Measurements from ENCODE around the gene MCF2L.
"Not testable (repeated sequence)": the region's sequence is repeated elsewhere in the genome, so short reads cannot be mapped to it uniquely, and the experiment has no call there.

The MCF2L gene

DNA sequence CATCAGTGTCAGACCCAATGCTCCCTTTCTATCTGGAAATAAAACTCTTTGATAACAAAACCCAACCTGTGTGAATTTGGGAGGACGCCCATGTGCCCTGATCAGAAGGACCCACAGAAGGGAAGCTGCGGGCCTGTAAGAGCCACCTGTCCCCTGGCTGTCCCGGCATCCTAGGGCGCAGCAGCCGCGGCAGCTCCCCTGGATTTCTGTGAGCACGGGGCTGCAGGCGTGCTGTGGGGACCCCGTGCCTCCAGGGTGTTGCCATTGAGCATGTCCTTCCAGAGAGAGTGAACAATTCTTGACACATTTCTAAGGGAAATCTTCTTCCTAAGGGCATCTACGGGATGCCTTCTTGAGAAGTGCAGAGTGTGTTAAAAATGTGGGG lies 60.0 kb downstream of the MCF2L start:
- TF ChIP-seq, protein P1, sequence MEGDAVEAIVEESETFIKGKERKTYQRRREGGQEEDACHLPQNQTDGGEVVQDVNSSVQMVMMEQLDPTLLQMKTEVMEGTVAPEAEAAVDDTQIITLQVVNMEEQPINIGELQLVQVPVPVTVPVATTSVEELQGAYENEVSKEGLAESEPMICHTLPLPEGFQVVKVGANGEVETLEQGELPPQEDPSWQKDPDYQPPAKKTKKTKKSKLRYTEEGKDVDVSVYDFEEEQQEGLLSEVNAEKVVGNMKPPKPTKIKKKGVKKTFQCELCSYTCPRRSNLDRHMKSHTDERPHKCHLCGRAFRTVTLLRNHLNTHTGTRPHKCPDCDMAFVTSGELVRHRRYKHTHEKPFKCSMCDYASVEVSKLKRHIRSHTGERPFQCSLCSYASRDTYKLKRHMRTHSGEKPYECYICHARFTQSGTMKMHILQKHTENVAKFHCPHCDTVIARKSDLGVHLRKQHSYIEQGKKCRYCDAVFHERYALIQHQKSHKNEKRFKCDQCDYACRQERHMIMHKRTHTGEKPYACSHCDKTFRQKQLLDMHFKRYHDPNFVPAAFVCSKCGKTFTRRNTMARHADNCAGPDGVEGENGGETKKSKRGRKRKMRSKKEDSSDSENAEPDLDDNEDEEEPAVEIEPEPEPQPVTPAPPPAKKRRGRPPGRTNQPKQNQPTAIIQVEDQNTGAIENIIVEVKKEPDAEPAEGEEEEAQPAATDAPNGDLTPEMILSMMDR (IDR thresholded peaks at IDR 0.05; ENCODE audit: low read depth, low read length) = no peak
- Histone ChIP-seq H3K36me3 (no peaks in the 10 kb centered on the region), H3K9me3 (no peaks in the 10 kb centered on the region), H3K27me3 (no peaks in the 10 kb centered on the region), H3K4me3 (ENCODE audit: low read depth, low read length) (no peak overlapping the region), H3K4me1 (no peaks in the 10 kb centered on the region)
- DNase-seq = no peak

- H3K27me3 ChIP-seq = no peaks in the 10 kb centered on the region
- DNase-seq = peak; percentile 78
- H3K36me3 ChIP-seq = no peaks in the 10 kb centered on the region
- no peaks in the 10 kb centered on the region for H3K9me3 ChIP-seq
- no peaks in the 10 kb centered on the region for H3K4me1 ChIP-seq
- TF ChIP-seq, protein P1 (IDR thresholded peaks at IDR 0.05; ENCODE audit: low read depth, low read length) = peak; percentile 93
- no peak overlapping the region for H3K4me3 ChIP-seq (ENCODE audit: low read depth, low read length)
Measured at GRCh38 chr13:113029487-113030258, 60.7 kb downstream of the MCF2L start.

- DNase-seq; H3K27me3 ChIP-seq; H3K36me3 ChIP-seq; H3K9me3 ChIP-seq; H3K4me3 ChIP-seq (ENCODE audit: low read depth, low read length); H3K4me1 ChIP-seq: not testable (repeated sequence)
Measured at GRCh38 chr13:113030259-113030640, 61.2 kb downstream of the MCF2L start.

- Histone ChIP-seq H3K36me3 (no peaks in the 10 kb centered on the region), H3K27me3 (no peaks in the 10 kb centered on the region), H3K4me1 (no peaks in the 10 kb centered on the region), H3K9me3 (no peaks in the 10 kb centered on the region), H3K4me3 (ENCODE audit: low read depth, low read length) (no peak overlapping the region)
- DNase-seq = no peak
- TF ChIP-seq, protein P1 (IDR thresholded peaks at IDR 0.05; ENCODE audit: low read depth, low read length) = no peak
Measured at GRCh38 chr13:113031465-113031864, 62.5 kb downstream of the MCF2L start.

DNA sequence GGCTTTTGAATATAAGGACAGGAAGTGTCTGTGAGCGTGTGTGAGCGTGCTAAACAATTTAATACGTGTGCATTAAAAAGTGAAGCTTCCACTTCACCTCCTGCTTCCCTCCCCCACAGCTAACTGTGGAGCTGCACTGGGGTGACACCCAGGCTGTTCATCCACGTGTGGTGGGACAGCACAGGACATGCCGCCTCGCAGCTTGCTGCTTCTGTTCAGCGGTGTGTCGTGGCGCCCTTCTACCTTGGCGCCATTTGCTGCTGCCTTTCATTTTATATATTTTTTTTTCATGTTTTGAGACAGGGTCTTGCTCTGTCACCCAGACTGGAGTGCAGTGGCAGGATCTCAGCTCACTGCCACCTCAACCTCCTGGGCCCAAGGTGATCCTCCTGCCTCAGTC lies 63.3 kb downstream of the MCF2L start:
- no peak overlapping the region for H3K4me3 ChIP-seq (ENCODE audit: low read depth, low read length)
- H3K27me3 ChIP-seq = no peaks in the 10 kb centered on the region
- H3K9me3 ChIP-seq = no peaks in the 10 kb centered on the region
- no peak for DNase-seq
- no peaks in the 10 kb centered on the region for H3K4me1 ChIP-seq
- H3K36me3 ChIP-seq = no peaks in the 10 kb centered on the region
- TF ChIP-seq, protein P1 (IDR thresholded peaks at IDR 0.05; ENCODE audit: low read depth, low read length) = no peak

DNA sequence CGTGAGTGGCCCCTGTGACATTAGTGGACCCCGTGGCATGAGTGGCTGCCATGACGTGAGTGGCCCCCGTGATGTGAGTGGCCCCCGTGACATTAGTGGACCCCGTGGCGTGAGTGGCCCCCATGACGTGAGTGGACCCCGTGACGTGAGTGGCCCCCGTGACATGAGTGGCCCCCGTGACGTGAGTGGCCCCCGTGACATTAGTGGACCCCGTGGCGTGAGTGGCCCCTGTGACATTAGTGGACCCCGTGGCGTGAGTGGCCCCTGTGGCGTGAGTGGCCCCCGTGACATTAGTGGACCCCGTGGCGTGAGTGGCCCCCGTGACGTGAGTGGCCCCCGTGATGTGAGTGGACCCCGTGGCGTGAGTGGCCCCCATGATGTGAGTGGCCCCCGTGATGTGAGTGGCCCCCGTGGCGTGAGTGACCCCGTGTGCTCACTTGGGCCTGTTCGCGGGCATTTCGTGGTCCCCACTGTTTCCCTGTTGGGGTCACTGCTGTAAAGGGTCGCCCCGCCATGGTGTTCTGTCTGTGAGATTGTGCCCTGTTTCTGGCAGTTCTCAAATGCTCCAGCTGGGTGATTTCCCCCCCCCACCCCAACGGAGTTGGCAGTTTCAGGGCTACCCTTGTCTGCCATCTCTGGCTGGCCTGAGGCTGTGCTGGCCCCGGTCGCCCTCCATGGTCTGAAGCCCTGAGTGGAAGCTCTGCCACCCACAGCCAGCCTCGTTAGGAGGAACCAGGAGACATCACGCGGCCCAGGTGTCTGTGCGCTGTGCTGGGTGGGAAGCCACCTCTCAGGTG lies 64.2 kb downstream of the MCF2L start:
- DNase-seq = no peak
- H3K4me1 ChIP-seq = no peaks in the 10 kb centered on the region
- H3K9me3 ChIP-seq = no peaks in the 10 kb centered on the region
- no peaks in the 10 kb centered on the region for H3K36me3 ChIP-seq
- no peak overlapping the region for H3K4me3 ChIP-seq (ENCODE audit: low read depth, low read length)
- no peaks in the 10 kb centered on the region for H3K27me3 ChIP-seq
- TF ChIP-seq, protein P1 (IDR thresholded peaks at IDR 0.05; ENCODE audit: low read depth, low read length) = no peak
